Inferior parietal cortex (tissue), 1 donor: Measurements from ENCODE around the gene DPP10.

Experiments
- DNase-seq: peaks from one replicate; pipeline ENCODE4 v3.0.0-alpha.2; 2016; ENCODE audit errors: extremely low spot score

Gene DPP10

DNA sequence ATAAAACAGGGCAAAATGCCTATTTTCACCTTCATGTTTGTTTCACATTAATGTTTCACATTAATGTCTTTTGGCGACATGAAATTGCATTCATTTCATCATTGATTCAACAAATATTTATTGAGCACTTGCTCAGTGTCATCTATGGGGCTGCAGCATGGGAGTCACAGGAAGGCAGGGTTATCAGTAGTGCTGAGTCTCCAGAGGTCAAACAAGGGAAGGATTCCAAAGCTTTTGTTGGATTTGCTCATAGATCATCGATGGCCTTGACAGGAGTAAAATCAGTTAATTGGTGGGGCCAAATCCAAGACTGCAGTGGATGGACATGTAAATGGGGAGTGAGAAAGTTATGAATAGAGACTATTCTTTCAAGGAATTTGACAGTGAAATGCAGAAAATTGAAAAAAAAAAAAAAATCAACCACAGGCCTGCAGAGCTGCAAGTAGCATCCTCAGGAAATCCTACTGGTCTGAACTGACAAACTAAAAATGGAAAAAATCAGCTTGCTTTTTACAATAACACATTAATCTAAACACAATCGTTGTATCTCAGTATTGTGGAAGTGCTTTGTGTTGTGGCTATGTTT, 1290.8 kb downstream of the DPP10 start:
- DNase-seq = no peak

DNA sequence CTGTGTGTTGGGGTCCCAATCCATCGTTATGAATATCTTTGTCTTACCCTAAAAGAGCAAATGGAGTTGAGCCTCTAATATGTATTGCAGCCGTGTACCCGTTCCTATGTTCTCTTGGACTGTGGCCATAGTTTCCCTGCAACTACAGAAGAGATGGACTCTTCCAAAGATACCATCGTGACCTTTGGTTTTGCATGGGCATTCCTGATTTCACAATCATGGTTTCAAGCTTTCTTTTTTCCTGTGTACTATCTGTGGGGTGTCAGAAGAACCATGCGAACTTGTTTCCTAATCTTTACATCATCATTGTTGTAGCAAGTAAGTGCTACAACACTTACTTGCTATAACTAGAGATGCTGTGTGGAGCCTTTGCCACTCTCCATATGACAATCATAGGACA, 1295.7 kb downstream of the DPP10 start:
- no peak for DNase-seq

DNA sequence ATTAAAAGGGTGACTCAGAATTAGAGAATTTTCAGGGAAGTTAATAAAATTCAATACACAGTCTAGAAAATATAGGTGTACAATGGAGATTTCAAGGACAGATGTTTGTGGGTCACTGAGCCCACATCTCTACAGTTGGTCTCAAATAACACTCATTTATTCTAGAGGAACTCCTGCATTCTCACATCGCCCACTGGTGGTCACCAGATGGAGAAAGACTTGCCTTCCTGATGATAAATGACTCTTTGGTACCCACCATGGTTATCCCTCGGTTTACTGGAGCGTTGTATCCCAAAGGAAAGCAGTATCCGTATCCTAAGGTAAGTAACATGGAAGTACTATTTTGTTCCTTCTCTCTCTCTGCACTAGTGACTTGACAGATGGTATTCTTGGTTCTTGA, 1297.1 kb downstream of the DPP10 start:
- DNase-seq = no peak

DNA sequence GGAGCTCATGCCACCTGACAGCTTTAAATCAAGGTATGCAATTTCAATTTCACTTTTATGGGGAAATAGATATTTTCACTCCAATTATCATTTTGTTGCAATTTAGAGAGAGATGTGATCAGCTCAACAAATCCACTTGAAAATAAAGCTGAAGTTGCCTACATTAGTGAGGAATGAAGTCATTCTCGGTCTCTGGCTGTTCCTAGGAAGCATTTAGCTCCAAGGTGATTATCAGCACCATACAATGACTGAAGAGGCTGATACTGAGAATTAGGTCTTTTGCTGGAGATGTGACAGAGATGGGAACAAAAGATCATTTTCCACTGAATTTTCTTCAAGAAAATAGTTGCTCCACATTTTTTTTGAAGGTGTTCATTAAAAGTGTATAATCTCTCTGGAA, 1303.7 kb downstream of the DPP10 start:
- no peak for DNase-seq

DNA sequence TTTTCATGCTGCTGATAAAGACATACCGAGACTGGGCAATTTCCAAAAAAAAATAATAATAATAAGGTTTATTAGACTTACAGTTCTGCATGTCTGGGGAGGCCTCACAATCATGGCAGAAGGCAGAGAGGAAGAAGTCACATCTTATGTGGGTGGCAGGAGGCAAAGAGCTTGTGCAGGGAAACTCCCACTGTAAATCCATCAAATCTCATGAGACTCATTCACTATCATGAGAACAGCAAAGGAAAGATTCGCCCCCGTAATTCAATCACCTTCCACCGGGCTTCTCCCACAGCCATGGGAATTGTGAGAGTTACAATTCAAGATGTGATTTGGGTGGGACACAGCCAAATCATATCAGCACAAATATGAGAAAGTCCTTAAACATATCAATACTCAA, 1314.8 kb downstream of the DPP10 start:
- no peak for DNase-seq

DNA sequence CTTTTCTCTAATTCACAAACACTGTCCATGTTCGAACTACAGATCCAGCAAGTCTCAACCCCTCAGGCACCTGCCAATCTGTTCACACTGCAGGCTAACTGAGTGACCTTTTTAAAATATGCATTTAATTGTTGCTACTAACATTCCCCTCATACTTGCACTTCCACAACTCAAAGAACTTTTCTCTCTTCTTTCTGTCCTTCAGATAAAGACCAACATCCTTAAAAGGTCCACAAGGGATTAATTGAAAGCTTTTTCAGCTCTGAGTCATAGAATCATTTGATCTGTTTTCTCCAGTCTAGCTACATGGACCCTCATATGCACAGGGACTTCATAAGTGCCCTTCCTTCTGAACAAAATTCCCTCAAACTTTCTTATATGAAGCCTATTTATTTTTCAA, 1321.2 kb downstream of the DPP10 start:
- no peak for DNase-seq

DNA sequence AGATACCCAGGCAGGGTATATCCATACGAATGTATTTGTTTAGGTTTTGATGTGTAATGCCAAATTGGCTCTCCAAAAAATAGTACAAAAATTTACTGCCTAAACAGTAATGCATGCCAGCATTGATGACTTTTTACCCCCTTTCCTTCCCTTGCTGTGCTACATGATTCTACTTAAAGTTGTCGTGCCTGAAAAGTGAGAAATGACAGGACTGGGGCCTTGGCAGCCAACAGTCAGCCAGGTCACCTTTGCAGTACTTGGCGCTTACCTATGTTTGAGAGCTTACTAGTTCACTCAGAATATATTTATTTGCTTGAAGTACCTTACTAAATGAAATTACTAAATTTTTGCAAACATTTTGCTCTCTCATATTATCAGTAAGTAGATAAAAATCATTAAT, 1329.1 kb downstream of the DPP10 start:
- DNase-seq = no peak

DNA sequence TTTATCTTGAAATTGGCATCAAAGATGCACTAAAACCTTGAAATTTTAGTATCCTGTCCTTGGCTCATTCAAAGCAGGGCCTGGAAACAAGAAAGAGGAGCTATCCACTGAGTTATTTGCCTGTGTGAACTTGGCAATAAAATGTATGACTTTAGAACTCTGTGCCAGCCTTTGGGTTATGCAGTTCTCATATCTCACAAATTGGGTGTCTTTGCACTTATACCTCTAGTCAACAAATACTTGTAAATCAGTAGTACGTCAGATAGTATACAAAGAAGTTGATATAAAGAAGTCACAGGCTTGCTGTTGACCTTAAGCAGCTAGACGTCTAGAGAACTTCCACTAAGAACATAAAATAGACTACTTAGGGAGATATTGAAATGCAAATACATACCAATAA, 1331.9 kb downstream of the DPP10 start:
- no peak for DNase-seq

DNA sequence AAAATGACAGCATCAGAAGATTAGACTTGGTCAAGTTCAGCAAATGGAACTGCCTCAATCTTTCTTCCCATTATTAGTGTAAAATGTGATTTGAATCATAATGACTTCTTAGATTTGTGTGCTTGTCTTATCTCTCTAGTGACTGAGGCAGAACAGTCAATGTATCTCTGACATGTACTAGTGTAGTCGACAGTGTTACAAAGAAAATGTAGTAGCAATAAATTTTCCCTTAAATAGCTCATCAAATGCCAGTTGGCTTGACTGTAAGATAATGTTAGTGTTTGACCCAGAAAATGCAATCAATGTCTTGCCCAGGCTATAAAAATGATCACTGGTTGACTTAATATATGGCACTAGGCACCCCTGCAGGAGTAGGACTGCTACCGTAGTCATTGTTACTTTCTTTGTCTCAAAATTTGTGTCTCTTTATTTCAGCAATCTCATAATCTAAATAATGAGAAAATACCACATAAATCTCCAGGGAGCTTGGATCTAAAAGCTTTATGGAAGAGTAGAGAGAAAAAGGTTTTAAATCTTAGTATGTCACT, 1336.7 kb downstream of the DPP10 start:
- no peak for DNase-seq

DNA sequence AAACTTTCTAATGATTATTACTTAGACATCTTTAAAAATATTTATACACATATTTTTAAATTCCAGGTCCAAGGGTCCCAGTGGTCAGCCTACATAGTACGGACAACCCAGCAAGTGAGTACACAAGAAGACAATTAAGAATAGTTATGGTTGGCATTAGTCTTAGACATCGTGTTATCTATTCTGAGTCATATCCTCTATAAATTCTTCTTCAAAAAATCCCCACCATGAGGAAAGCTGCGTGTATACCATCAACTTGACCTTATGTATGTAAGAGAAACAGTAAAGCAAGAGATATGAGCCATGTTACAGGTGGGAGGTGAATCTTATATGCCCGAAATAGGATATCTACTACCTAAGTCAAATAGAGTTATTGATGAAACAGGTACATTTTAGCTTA, 1339.8 kb downstream of the DPP10 start:
- DNase-seq = no peak

DNA sequence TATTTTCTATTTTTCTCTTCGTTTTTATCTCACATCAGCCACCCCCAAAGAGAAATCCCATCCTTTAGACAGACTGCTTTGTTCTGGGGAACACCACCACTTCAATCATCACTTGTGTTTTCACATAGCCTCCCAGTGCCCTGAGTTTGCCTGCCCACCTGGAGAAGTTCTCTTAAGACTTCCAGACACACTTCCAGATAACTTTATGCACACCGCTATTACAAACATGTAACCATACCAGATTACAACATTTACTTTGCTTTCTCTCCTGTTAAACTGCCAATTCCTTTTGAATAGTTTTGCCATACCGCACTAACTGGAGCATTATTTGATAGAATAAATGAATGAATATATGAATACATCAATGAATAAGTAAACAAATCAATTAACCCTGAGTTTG, 1353.6 kb downstream of the DPP10 start:
- DNase-seq = no peak

DNA sequence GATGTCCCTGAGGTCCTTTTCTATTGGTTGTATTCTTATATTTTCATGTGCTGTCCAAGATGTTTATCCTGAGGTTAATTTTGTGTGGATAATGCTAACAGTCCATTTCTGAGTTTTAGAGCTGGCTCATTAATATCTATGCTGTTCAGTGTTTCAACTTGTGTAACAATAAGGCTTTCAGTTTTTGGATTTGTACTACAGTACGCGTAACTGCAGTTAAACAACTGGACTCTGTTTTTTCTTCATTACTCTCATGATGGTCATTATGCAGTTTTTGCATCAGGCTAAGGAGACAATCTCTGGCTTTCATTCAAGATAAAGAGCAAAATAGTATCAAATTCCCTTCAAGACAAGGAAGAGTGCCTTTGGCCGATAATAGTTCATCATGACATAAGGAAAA, 1364.8 kb downstream of the DPP10 start:
- DNase-seq = no peak

DNA sequence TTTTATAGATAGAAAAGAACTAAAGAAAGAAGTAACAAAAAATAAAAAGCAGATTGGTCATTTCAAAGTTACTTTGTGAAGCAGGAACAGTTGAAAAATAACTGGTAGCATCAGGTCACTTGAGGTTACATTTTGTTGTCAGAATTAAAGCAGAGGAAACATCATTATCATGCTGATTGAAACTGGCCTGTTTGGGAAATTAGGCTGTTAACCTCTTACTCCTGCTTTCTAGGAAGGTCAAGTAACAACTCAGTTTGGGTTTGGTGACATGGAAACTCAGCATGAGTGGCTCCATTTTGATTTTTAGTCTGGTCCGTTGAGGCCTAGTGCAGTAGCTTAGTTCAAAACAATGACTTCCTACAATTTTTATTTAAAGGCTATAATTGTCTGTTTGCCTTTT, 1383.5 kb downstream of the DPP10 start:
- DNase-seq = no peak

DNA sequence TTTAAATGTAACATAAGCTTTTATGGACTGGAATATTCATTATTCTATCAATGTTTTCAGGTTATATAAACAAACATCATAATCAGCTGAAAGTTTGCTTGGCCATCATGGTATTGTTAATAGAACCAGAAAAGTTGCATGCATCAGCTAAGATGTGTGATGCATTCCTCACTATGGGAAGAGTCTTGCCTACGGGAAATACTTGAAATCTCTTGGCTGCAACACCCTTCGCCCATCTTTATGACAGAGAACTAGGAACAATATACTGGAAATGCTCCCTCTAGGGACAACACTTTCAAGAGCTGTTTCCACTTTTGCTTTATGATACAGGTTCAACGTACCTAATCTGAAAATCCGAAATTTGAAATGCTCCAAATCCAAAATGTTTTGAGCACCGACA, 1390.8 kb downstream of the DPP10 start:
- no peak for DNase-seq

DNA sequence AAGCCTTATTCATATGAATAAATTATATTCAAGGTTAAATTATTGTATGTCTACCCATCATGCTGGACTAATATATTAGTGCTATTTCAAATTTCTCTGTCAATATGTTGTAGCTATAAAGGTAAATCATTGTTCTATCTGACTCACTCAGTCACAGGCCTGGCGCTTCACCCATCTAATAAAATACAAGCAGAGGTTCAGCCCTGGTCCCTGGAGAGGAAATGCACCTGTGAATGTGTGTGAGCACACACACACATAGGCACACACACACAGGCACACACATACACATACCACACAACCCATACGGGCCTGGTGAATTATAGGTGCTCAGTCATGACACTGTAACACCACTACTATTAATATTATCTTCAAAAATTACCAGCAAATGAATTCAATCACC, 1396.1 kb downstream of the DPP10 start:
- no peak for DNase-seq

DNA sequence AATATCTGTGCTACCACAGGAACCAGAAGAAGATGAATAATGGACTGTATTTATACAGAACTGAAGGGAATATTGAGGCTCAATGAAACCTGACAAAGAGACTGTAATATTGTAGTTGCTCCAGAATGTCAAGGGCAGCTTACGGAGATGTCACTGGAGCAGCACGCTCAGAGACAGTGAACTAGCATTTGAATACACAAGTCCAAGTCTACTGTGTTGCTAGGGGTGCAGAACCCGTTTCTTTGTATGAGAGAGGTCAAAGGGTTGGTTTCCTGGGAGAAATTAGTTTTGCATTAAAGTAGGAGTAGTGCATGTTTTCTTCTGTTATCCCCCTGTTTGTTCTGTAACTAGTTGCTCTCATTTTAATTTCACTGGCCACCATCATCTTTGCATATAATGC, 1399.9 kb downstream of the DPP10 start:
- DNase-seq = no peak

DNA sequence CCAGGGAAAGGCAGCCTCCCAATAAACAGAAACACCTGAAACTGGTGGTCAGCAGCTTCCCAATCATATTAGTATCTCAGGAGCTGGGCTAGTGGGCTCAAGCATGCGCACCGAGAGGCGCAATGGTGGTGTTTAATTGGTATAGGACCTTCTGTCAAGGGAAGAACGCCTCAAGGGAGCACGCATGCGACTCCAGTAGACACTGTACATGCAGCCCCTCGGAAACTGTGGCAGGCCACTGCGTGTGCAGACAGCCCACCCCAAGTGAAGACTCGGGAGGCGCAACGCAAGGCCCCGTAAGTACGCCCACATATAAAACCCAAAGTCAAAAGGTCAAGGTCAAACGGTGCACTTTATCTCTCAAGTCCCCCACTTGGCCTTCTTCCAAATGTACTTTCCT, 1405.8 kb downstream of the DPP10 start:
- DNase-seq = no peak

DNA sequence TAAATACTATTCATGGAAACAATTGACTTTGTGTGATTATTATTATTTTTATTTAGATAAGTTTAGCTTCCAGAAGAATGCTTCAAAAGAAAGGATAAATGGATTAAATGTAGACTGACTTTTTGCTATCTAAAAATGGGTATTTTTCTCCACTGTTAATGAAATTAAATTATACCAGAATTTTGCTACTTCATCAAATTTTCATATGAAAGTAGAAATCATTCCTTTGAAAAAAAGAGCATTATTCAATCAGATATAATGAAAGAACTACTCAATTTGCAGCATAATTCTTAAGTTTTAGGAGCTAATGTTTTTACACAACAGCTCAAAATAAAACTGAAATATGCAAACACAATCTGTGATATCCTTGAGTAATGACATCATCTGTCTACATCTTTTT, 1424.6 kb downstream of the DPP10 start:
- no peak for DNase-seq

DNA sequence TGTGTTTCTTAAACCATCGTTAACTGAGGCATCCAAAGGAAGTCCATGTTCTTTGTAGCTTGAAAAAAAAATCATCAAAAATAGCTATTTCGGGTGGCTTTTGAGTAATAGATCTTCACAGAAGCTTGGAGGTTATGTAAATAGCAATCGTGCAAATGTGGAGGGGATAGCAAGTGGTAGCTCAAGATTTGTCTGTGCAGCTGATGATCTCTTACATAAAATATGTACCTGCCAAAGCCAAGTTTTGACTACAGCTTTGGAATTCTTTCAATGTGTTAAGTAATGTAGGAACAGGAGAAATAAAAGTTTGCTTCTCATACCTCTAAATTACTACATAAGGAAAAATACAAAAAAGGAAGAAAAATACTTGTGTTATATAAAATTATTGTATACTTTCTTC, 1432.0 kb downstream of the DPP10 start:
- DNase-seq = peak; percentile 49

DNA sequence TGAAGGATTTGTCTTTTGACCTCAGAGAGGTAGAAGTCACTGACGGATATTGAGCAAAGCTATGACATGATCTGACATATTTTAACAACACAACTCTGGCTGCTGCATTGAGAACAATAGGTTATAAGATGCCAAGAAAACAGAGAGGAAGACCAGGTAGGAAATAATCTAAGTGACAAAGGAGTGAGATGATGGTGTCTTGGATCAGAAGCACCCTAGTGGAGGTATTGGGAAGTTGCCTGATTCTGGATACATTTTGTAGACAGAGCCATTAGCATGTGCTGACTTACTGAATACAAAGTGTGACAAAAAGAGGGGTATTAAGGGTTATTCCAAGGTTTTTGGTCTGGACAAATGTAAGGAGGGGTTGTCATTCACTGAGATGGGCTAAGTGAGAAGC, 1438.1 kb downstream of the DPP10 start:
- DNase-seq = no peak

DNA sequence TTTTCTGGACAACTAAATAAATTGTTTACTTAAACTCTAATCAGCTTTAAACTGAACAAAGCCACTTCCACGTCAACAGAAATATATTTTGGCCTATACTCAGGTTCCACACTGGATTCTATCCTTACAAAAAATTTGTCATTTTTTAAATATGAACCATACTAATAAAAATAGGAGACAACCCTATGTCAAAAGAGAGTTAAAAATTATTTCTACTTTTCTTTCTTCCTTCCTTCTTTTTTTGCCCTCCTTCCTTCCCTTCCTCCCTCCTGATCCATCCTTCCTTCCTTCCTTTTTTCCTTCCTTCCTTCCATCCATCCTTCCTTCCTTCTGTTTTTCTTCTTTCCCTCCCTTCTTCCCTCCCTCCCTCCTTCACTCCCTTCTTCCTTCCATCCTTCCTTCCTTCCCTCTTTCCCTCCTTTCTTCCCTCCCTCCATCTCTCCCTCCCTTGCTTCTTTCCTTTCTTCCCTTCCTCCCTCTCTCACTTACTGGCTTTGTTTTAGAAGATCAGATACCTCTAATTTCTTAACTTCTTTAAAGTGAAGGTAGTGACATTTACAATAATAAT, 1444.9 kb downstream of the DPP10 start:
- DNase-seq = no peak
